SK-N-SH treated with all-trans-retinoic acid at 6 μM for 48 hours (cell line): ENCODE results near the gene LMF1.

ENCODE experiments used
- ATAC-seq: fragments of 200-7000 bp; cut with Tn5 transposase; 3 replicates; pipeline ENCODE4 v1.9.1; 2020; ENCODE audit warnings: mild to moderate bottlenecking, moderate library complexity
- BACH2 ChIP-seq: fragments of 250-450 bp; sonication (Bioruptor Pico); IDR thresholded peaks from 2 replicates; pipeline ENCODE4 v1.9.0; 2021; ENCODE audit warnings: mild to moderate bottlenecking, borderline replicate concordance
- CREB5 ChIP-seq: fragments of 250-450 bp; sonication (Bioruptor Pico); IDR thresholded peaks from 2 replicates; pipeline ENCODE4 v1.5.1; 2020; ENCODE audit warnings: low read depth, mild to moderate bottlenecking, moderate library complexity
- CSDC2 ChIP-seq: fragments of 250-450 bp; sonication (Bioruptor Pico); IDR thresholded peaks from 2 replicates; pipeline ENCODE4 v1.5.0; 2020; ENCODE audit warnings: mild to moderate bottlenecking, moderate library complexity
- ESRRG ChIP-seq: fragments of 250-450 bp; sonication (Bioruptor Pico); IDR thresholded peaks from 2 replicates; pipeline ENCODE4 v1.6.1; 2021; ENCODE audit warnings: mild to moderate bottlenecking
- GLIS3 ChIP-seq: fragments of 250-450 bp; sonication (Bioruptor Pico); IDR thresholded peaks from 2 replicates; pipeline ENCODE4 v1.5.0; 2020; ENCODE audit warnings: mild to moderate bottlenecking, moderate library complexity
- ISL1 ChIP-seq: fragments of 250-450 bp; sonication (Bioruptor Pico); IDR thresholded peaks from 2 replicates; pipeline ENCODE4 v2.1.2; 2022; ENCODE audit warnings: mild to moderate bottlenecking, moderate library complexity
- PATZ1 ChIP-seq: fragments of 250-450 bp; sonication (Bioruptor Pico); IDR thresholded peaks from 2 replicates; pipeline ENCODE4 v1.8.0; 2020; ENCODE audit warnings: mild to moderate bottlenecking, moderate library complexity, borderline replicate concordance
- PPARA ChIP-seq: fragments of 250-450 bp; sonication (Bioruptor Pico); IDR thresholded peaks from 2 replicates; pipeline ENCODE4 v1.5.0; 2020; ENCODE audit warnings: mild to moderate bottlenecking, borderline replicate concordance
- RARB ChIP-seq: fragments of 250-450 bp; sonication (Bioruptor Pico); IDR thresholded peaks from 2 replicates; pipeline ENCODE4 v1.8.0; 2021; ENCODE audit warnings: mild to moderate bottlenecking, moderate library complexity
- SNAI2 ChIP-seq: fragments of 250-450 bp; sonication (Bioruptor Pico); IDR thresholded peaks from 2 replicates; pipeline ENCODE4 v1.5.0; 2020; ENCODE audit warnings: mild to moderate bottlenecking, moderate library complexity
- TOX ChIP-seq: fragments of 250-450 bp; sonication (Bioruptor Pico); IDR thresholded peaks from 2 replicates; pipeline ENCODE4 v1.8.0; 2021; ENCODE audit warnings: mild to moderate bottlenecking, moderate library complexity, borderline replicate concordance
- ZC3H10 ChIP-seq: fragments of 250-450 bp; sonication (Bioruptor Pico); IDR thresholded peaks from 2 replicates; pipeline ENCODE4 v1.5.1; 2021; ENCODE audit warnings: mild to moderate bottlenecking, moderate library complexity
- ZFP3 ChIP-seq: fragments of 250-450 bp; sonication (Bioruptor Pico); IDR thresholded peaks from 2 replicates; pipeline ENCODE4 v1.5.0; 2020; ENCODE audit warnings: mild to moderate bottlenecking, moderate library complexity
- ZFP30 ChIP-seq: fragments of 450-650 bp; formaldehyde crosslinking; IDR thresholded peaks from 2 replicates; pipeline ENCODE4 v1.5.0; 2022; ENCODE audit warnings: mild to moderate bottlenecking, moderate library complexity
- ZNF70 ChIP-seq: fragments of 450-650 bp; formaldehyde crosslinking; IDR thresholded peaks from 2 replicates; pipeline ENCODE4 v1.5.0; 2020; ENCODE audit warnings: mild to moderate bottlenecking, moderate library complexity
- ZNF8 ChIP-seq: fragments of 450-650 bp; formaldehyde crosslinking; IDR thresholded peaks from 2 replicates; pipeline ENCODE4 v1.5.0; 2020; ENCODE audit warnings: mild to moderate bottlenecking, moderate library complexity
- TF ChIP-seq, protein P1 (sequence below): fragments of 250-450 bp; sonication (Bioruptor Pico); IDR thresholded peaks from 2 replicates; pipeline ENCODE4 v1.8.0; 2021; ENCODE audit warnings: low read depth, mild to moderate bottlenecking, moderate library complexity, borderline replicate concordance

The LMF1 gene

DNA sequence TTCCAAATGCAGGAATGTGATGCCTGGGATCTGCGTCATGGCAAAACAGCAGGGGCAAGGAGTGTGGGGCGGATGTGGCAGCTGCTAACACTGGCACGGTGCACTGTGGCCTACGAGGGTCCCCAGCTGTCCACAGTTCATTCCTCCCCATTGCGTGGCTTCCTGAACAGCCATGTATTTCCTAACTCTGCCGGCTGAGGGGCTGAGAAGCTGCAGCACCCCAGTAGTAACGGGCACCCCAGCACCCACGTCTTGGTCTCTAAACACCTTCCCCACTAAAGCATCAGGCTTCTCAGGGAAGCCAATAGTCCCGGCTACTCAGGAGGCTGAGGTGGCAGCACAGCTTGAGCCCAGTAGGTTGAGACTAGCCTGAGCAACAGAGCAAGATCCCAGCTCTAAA is 47.6 kb downstream of the LMF1 start:
- ATAC-seq, result no peak

GRCh38 chr16:922051-922450 is 48.7 kb downstream of the LMF1 start:
- TF ChIP-seq ISL1, result no peak
- no peak for TF ChIP-seq GLIS3 (CRISPR knock-in tag)
- no peak for TF ChIP-seq ZFP3 (CRISPR knock-in tag)
- no peak for TF ChIP-seq PPARA (CRISPR knock-in tag)
- TF ChIP-seq CSDC2, result no peak
- no peak for TF ChIP-seq ZC3H10
- no peak for TF ChIP-seq SNAI2 (CRISPR knock-in tag)
- no peak for TF ChIP-seq RARB
- no peak for TF ChIP-seq TOX (CRISPR knock-in tag)
- no peak for TF ChIP-seq CREB5 (CRISPR knock-in tag)
- TF ChIP-seq ESRRG (CRISPR knock-in tag), result no peak
- TF ChIP-seq BACH2 (CRISPR knock-in tag), result no peak
- no peak for TF ChIP-seq PATZ1 (CRISPR knock-in tag)
- ATAC-seq, result no peak

More for the DNA sequence above, 47.6 kb downstream of the LMF1 start:
- no peak for TF ChIP-seq ZNF8 (CRISPR knock-in tag)
- TF ChIP-seq ZNF70 (CRISPR knock-in tag), result no peak
- no peak for TF ChIP-seq GLIS3 (CRISPR knock-in tag)
- TF ChIP-seq ZFP3 (CRISPR knock-in tag), result no peak
- no peak for TF ChIP-seq RARB
- TF ChIP-seq BACH2 (CRISPR knock-in tag), result no peak
- no peak for TF ChIP-seq CREB5 (CRISPR knock-in tag)
- no peak for TF ChIP-seq CSDC2
- TF ChIP-seq ISL1, result no peak

DNA sequence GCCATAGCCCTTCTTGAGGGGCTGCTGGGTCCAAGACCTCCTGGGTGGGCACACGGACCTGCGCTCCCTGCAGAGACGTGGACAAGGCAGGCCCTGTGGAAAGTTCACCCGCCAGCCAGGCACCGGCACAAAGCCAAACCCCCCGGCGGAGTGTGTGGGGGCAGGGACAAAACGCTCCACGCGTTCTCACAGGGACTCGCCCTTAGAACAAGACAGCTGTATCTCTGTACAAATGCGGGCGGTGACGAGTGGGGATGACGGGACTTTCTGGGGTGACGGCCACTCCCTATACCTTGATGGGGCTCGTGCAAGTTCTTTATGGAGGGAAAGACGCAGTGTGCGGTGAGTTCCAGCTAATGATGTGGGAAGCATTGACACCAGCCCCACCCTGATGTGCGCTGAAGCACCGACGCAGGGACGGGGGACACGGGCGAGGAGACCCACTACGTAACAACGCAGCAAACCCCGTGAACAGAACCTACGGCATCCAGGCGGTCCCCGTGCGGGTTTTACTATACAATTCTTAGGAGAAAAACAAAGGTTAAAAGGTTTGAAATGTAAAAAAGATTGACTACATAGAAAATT is 49.4 kb downstream of the LMF1 start:
- TF ChIP-seq, protein P1, sequence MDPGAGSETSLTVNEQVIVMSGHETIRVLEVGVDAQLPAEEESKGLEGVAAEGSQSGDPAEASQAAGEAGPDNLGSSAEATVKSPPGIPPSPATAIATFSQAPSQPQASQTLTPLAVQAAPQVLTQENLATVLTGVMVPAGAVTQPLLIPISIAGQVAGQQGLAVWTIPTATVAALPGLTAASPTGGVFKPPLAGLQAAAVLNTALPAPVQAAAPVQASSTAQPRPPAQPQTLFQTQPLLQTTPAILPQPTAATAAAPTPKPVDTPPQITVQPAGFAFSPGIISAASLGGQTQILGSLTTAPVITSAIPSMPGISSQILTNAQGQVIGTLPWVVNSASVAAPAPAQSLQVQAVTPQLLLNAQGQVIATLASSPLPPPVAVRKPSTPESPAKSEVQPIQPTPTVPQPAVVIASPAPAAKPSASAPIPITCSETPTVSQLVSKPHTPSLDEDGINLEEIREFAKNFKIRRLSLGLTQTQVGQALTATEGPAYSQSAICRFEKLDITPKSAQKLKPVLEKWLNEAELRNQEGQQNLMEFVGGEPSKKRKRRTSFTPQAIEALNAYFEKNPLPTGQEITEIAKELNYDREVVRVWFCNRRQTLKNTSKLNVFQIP (CRISPR knock-in tag), result no peak
- TF ChIP-seq ZNF70 (CRISPR knock-in tag), result no peak
- no peak for TF ChIP-seq ISL1
- no peak for ATAC-seq

DNA sequence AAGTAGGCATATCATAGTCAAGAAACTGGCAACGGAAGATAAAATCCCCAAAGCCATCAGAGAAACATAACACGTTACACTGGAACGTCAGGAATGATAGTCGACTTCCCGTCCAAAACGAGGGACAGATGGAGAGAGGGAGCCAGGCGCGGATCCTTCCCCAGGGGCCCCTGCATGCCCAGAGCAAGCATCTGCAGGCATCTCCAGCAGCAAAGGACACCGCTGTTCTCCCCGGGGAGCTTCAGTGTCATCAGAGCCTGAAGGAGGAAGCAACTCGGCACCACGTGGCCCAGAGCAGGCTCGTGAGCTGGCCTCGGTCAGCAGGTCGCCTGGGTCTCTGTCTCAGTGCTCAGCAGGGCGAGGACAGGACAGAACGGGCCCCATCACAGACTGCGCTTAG is 50.1 kb downstream of the LMF1 start:
- TF ChIP-seq ZFP3 (CRISPR knock-in tag) (no peak), BACH2 (CRISPR knock-in tag) (no peak), ZFP30 (CRISPR knock-in tag) (no peak), SNAI2 (CRISPR knock-in tag) (no peak), TOX (CRISPR knock-in tag) (no peak), ZC3H10 (no peak), GLIS3 (CRISPR knock-in tag) (no peak), ZNF8 (CRISPR knock-in tag) (no peak), PATZ1 (CRISPR knock-in tag) (no peak)
- TF ChIP-seq, protein P1 (CRISPR knock-in tag), result no peak
- TF ChIP-seq, all 23 proteins: peak for 0
- ATAC-seq, result no peak
